ENCODE data around the gene BHLHE41.

Gene BHLHE41

DNA sequence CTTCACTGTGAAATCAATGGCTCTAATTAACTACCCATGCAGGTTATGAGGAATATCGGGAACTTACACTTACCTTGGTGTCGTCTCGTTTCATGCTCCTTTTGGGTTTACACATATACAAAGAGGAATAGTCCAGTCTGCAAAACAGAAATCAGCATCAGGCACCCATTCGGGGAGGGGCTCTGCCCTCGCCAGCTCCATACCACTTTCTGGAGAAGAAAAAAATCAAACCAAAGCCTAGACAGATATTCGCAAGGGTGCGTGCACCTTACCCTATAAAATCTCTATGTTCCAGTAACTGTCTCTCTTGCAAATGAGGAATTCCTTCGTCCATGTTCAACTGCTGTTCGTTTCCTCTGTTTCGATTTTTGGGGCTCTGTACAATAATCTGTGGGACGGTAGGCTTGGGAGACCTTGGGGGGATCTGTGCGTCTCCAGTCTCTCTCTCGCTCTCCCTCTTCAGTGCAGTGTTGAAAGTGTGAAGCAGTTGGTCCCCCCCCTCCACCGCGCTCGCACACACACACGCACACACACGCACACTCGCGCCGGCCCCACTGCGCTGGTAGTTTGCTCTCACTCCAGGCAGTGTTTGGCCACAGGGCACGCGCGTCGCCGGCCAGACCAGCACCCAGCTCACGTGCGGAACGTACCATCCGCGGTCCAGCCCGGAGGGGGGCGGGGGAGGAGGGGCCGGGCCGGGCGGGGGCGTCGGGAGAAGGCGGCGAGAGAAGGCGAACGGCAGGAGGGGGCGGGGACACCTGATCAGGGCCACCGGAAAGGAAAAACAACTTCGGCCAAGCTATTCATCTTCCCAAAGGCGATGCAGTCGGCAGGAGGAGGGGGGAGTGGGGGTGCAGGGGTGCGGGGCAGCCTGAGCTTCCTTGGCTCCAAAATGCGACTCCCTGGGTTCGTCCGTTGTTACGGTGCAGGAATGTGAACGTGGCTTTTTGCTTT lies at the start of gene BHLHE41:
TSS of gene BHLHE41 (minus strand) at position 592 of the 954 bp plus-strand sequence. CDS start at position 334, 258 bp downstream.
- no peak for DNase-seq (ENCODE audit: low read depth, low spot score)
- H3K27ac ChIP-seq: peak within 1 kb of the TSS; percentile 70

- DNase-seq (ENCODE audit: low read depth, low spot score): no peak
- H3K27ac ChIP-seq: no peak overlapping the region
Measured at GRCh38 chr12:26172946-26173552, 48.2 kb upstream of the BHLHE41 start.

GRCh38 chr12:26172539-26172938 lies 47.7 kb upstream of the BHLHE41 start:
- no peak for DNase-seq (ENCODE audit: low read depth, low spot score)
- H3K27ac ChIP-seq: no peak overlapping the region

DNA sequence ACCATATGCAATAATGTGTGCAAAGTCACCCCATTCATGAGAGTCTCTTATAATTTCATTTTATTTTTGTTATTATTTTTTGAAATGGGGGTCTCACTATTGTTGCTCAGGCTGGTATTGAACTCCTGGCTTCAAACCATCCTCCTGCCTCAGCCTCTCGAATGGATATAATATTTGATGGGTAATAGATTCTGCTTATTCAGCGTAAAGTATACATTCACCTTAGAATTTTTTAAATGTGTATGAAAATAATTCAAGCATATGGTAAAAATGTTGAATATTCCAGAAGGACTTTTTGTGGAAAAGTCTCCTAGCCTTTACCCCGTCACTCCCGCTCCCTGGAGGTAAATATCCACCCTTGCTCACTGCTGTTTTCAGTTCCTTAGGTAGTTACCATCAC lies 47.2 kb upstream of the BHLHE41 start:
- DNase-seq (ENCODE audit: low read depth, low spot score): no peak
- no peak overlapping the region for H3K27ac ChIP-seq

DNA sequence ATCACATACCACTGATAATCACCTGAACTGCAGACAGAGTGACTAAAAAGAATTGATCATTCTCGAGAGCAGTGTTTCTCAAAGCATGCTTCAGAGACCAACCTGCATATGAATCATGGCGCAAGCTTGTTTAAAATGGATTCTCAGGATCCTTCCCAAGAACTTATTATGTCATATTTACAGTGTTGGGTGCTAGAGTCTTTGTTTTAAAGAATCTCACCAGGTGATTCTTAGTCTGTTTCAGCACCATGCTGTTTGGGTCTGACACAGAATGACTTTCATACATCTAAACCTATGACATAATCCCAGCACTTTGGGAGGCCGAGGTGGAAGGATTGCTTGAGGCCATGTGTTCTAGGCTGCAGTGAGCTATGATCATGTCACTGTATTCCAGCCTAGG lies 39.3 kb upstream of the BHLHE41 start:
- no peak for DNase-seq (ENCODE audit: low read depth, low spot score)
- H3K27ac ChIP-seq: no peak overlapping the region

DNA sequence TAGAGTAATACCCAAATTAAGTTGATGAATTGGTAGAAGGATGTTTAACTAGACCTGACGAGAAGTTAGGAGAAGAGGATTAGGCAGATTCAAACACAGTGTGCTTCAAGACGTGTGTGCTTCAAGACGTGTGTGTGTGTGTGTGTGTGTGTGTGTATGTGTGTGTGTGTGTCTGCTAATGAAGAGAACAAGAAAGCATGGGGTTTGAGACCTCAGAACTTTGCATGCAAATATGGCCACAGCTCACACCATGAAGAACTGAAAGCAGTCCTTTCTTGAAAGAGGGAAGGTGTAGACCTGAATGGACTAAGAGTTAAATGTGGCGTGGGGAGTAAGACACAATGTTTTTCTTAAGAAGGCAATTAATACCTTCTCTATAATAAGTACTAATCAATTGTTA lies 38.1 kb upstream of the BHLHE41 start:
- no peak overlapping the region for H3K27ac ChIP-seq

GRCh38 chr12:26162174-26162573 lies 37.3 kb upstream of the BHLHE41 start:
- no peak overlapping the region for H3K27ac ChIP-seq
- DNase-seq (ENCODE audit: low read depth, low spot score): no peak

More for the DNA sequence above, 38.1 kb upstream of the BHLHE41 start:
- DNase-seq (ENCODE audit: low read depth, low spot score): no peak

DNA sequence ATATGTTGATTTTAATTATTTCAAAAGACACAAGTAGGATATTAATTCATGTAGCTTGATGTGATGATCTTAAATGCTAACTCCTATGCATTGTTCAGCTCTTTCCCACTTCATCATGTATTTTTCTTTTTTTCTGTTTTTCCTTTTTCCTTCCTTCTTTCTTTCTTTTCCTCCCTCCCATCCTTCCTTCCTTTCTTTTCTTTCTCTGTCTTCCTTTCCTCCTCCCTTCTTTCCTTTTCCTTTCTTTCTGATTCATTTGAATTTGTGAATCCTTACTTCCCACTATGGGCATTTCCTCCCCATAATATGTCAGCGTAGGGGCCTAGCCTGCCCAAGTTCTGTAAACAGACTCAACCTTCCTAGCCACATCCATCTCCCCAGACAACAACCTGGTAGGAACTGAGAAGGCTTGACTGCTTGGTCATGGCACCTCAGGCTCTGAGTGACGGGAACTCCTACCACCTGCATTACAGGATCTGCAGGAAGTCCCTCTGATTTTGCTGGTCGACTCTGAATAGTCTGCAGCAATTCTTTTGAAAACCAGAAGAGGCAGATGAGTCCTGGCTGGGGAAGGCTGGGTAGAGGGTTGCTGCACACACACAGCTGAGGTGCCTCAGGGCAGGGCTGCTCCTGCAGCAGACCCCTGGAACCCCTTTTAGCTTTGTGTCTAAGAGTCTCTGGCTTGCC lies 33.4 kb upstream of the BHLHE41 start:
- peak; percentile 43 for DNase-seq (ENCODE audit: low read depth, low spot score)

GRCh38 chr12:26157001-26157400 lies 32.2 kb upstream of the BHLHE41 start:
- H3K27ac ChIP-seq: no peak overlapping the region
- no peak for DNase-seq (ENCODE audit: low read depth, low spot score)

More for the DNA sequence above, 33.4 kb upstream of the BHLHE41 start:
- H3K27ac ChIP-seq: no peak overlapping the region

DNA sequence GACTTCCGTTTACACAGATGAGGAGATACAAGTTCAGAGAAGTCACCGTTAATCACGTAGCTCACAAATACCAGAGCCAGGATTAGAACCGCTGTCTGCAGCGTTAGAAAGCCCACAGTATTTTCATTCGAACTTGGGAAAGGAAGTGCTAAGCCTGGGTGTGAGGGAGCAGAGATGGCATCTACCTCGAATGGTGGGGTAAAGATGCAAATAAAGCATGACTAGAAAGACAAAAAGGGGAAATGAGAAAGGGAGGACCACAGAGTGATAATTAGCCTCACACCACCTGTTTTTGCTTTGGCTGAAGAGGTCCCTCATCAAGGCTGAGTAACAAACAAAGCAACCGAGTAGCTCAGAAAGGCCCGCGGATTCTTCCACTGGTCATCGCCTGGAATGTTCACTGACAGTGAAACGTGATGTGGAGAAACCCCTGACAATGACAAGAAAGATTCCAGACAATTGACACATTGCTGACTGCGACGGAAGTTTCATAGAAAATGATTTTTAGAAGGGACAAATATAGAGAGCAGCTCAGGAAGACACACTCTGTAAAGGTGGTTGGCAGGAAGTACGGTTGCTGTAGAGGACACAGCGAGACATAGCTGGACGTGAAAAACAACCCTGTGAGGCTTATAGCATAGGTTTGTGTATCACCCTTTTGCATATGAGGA lies 31.5 kb upstream of the BHLHE41 start:
- no peak for DNase-seq (ENCODE audit: low read depth, low spot score)
- no peak overlapping the region for H3K27ac ChIP-seq

DNA sequence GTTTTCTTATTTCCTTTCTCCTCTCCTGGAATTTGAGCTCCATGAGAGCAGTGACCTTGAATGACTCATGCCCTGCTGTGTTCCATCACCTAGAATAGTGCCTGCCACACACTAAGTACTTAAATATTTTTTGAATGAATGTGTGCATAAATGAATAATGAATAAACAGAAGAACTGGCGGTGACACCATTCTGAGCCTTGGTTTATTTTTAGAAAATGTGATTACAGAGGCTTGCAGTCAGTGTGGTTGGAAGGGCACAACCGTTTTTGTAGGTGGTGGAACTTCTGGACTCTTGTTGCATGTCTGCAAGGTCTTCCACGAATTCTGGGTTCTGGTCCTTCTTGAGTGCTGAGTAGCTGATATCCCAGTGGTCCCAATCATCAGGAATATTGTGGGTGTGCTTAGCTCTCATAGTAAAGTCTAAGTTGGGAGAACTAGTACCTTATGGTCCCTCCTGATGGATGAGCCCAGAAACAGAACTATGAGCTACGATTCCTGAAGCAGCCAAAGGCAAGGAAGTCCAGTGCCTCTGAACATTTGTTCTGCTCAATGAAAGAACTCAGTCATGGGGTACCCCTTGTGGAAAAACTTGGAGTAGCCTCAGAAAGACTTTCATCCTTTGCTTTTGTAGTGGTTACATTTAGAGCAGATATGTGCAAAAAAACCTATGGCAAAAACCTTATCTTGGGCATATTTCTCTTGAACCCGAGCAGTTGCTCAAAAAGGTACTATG lies 28.8 kb upstream of the BHLHE41 start:
- peak; percentile 69 for DNase-seq (ENCODE audit: low read depth, low spot score)
- H3K27ac ChIP-seq: peak overlapping the region; percentile 77

GRCh38 chr12:26152507-26153102 lies 27.8 kb upstream of the BHLHE41 start:
- H3K27ac ChIP-seq: peak overlapping the region; percentile 77

GRCh38 chr12:26150736-26151450 lies 26.1 kb upstream of the BHLHE41 start:
- no peak for DNase-seq (ENCODE audit: low read depth, low spot score)
- no peak overlapping the region for H3K27ac ChIP-seq

More at GRCh38 chr12:26152507-26153102, 27.8 kb upstream of the BHLHE41 start:
- no peak for DNase-seq (ENCODE audit: low read depth, low spot score)

DNA sequence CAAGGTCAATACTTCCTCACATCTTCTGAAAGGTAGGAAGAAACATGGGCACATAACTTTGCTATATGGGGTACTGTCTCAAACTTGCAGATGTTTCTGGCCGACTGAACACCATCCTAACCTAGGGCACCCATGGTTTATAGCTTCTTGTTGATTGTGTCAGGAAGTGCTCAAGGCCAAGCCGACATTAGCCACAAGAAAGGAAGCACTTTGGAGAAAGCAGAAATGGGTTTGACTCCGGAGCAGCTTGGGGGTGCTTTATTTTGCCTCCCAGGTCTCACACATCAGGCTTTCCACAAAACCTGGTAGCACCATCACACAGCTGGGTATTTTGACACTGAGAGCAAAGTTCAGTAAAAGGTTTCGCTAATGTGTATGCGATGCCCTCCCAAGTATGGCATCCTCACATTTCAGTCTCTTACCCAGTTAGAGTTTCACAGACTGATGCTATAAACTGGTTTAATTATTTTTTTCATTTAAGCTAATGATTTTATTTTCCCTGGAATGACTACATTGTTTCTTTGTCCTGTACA lies 25.2 kb upstream of the BHLHE41 start:
- no peak for DNase-seq (ENCODE audit: low read depth, low spot score)
- no peak overlapping the region for H3K27ac ChIP-seq

DNA sequence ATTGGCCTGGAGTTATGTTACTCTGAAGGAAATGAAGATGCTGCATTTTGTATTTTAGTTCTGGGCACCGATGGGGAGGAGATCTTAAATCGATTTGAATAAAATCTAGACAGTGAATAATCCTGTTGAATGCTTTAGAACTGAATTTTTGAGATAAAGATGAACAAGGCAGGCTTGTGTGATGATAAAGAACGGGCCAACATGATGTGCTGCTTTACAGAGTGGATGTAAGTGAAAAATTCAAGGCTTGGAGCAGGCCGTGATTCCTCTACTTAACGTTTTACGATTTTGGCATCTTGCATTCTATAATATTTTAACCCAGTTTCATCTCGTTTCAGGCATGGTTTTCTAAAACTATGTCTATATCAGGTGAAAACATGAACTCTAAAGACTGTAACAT lies 23.5 kb upstream of the BHLHE41 start:
- no peak for DNase-seq (ENCODE audit: low read depth, low spot score)
- H3K27ac ChIP-seq: no peak overlapping the region

GRCh38 chr12:26143291-26143690 lies 18.5 kb upstream of the BHLHE41 start:
- DNase-seq (ENCODE audit: low read depth, low spot score): no peak

GRCh38 chr12:26138860-26139259 lies 14.0 kb upstream of the BHLHE41 start:
- DNase-seq (ENCODE audit: low read depth, low spot score): no peak
- no peak overlapping the region for H3K27ac ChIP-seq

More at GRCh38 chr12:26143291-26143690, 18.5 kb upstream of the BHLHE41 start:
- H3K27ac ChIP-seq: no peak overlapping the region

GRCh38 chr12:26136688-26137087 lies 11.9 kb upstream of the BHLHE41 start:
- H3K27ac ChIP-seq: no peak overlapping the region
- no peak for DNase-seq (ENCODE audit: low read depth, low spot score)

All from epithelial cell of prostate (primary cell).